Measurements from ENCODE around the gene LRRC28. TPM values are rescaled to one million over a fixed set of nuclear protein-coding genes. Genes with fewer than 3 reads are reported as not detected.

Gene LRRC28
- total and polyA plus RNA-seq, 10 of the 15 experiments (the other 5 are each of a cell fraction or from before 2014, with no cell fraction given), result 21.3 to 54.9 (median 27.7) TPM

- TF ChIP-seq BCL3 (IDR thresholded peaks at IDR 0.05; ENCODE audit: borderline replicate concordance, insufficient read depth, low read depth, low read length, poor library complexity, severe bottlenecking) (no peak), JUND (IDR thresholded peaks at IDR 0.05; ENCODE audit: low read depth, low read length) (no peak), LARP7 (IDR thresholded peaks at IDR 0.05) (no peak)
Observed at GRCh38 chr15:99247062-99247461, 4.2 kb upstream of the LRRC28 start (continued).

GRCh38 chr15:99248000-99248715 lies 3.1 kb upstream of the LRRC28 start:
- TF ChIP-seq NKRF (conservative IDR thresholded peaks at IDR 0.05) (no peak), PML (IDR thresholded peaks at IDR 0.05; ENCODE audit: low read length) (0 out of 2 replicates have a peak, but pooled peaks have one; percentile 35), RUNX3 (IDR thresholded peaks at IDR 0.05; ENCODE audit: low read length) (0 out of 2 replicates have a peak, but pooled peaks have one; percentile 17), ZZZ3 (IDR thresholded peaks at IDR 0.05; ENCODE audit: control insufficient read depth, insufficient read length, low read depth) (no peak), SPI1 (IDR thresholded peaks at IDR 0.05; ENCODE audit: borderline replicate concordance, insufficient read depth, low read depth, low read length) (peak; percentile 78; the same call in 1 of the 2 replicates)
- peak; percentile 18 for FAIRE-seq
- SMC1A ChIA-PET (ENCODE audit: uncharacterized antibody, unreplicated experiment), result interaction anchor here (0.6 to 1.9 kb wide), 2 partner anchors 34 to 456 kb away, joined by 3 to 5 read pairs; no protein-coding TSS in a partner anchor
- Histone ChIP-seq H4K20me1 (ENCODE audit: control insufficient read depth, insufficient read depth) (no peaks in the 10 kb centered on the region), H3K4me3 (peak overlapping the region; percentile 51), H3K9me3 (replicated peaks; ENCODE audit: control insufficient read depth, insufficient read depth, low read length) (no peaks in the 10 kb centered on the region), H3K4me1 (ENCODE audit: control insufficient read depth, insufficient read depth, low read length) (peaks cover 5% of the 10 kb centered on the region), H3K4me2 (ENCODE audit: control insufficient read depth, insufficient read depth) (peak overlapping the region; percentile 44), H3K27me3 (replicated peaks in 1 of 2; ENCODE audit: control insufficient read depth in 2 of 2, insufficient read depth in 2 of 2, low read length in 1 of 2) (no peaks in the 10 kb centered on the region), H2AFZ (ENCODE audit: control insufficient read depth, low read depth, low read length) (peak overlapping the region; percentile 74), H3K36me3 (ENCODE audit: control insufficient read depth in 2 of 2, insufficient read depth in 2 of 2, low read length in 1 of 2) (no peaks in the 10 kb centered on the region), H3K27ac (ENCODE audit: control insufficient read depth, insufficient read depth) (peak overlapping the region; percentile 84), H3K79me2 (ENCODE audit: control insufficient read depth, insufficient read depth, low read length) (peaks cover 27% of the 10 kb centered on the region), H3K9ac (ENCODE audit: control insufficient read depth, insufficient read depth, low read length) (peak overlapping the region; percentile 84)
- CTCF ChIA-PET, result interaction anchor here (0.7 to 1.0 kb wide), 2 partner anchors 24 to 33 kb away, joined by 3 read pairs; no protein-coding TSS in a partner anchor
- in situ Hi-C loops (cut with MboI), result no loop called here
- peak; percentile 3 for ATAC-seq
- no peak for DNase-seq (ENCODE audit: low read depth, low spot score)
- POLR2A ChIA-PET, result interaction anchor here (0.6 kb wide), 1 partner anchor 476 kb away, joined by 3 read pairs; no protein-coding TSS in a partner anchor
- intact Hi-C loops (cut with micrococcal nuclease; ENCODE audit: unreplicated experiment), result no loop called here
- RAD21 ChIA-PET (ENCODE audit: unreplicated experiment), result no interaction called here
- BruUV-seq (replicated peaks), result no TSS peak
- WGBS (ENCODE audit: insufficient coverage, insufficient replicate concordance, low lambda C conversion rate, missing lambda C conversion rate), result 73% methylated on average over 7 of the region's 7 CpGs
